ENCODE results near the gene EFNB2. TPM values are rescaled to one million over a fixed set of nuclear protein-coding genes. Genes with fewer than 3 reads are reported as not detected.

The EFNB2 gene
- total RNA-seq, 1 experiment from 2014 or later, result 68.0 TPM

GRCh38 chr13:106514928-106515634, 20.4 kb downstream of the EFNB2 start:
- no peaks in the 10 kb centered on the region for H3K27me3 ChIP-seq (replicated peaks; ENCODE audit: control insufficient read depth, insufficient read depth, low read length)
- Mint-ChIP-seq H3K27ac (ENCODE audit: unreplicated experiment) (peak overlapping the region; percentile 2), H3K4me1 (ENCODE audit: low read depth, unreplicated experiment) (peaks cover 18% of the 10 kb centered on the region), H3K9me3 (ENCODE audit: unreplicated experiment) (no peaks in the 10 kb centered on the region), H3K4me3 (ENCODE audit: unreplicated experiment) (no peak overlapping the region), H3K36me3 (ENCODE audit: insufficient read depth, unreplicated experiment) (peaks cover 76% of the 10 kb centered on the region), H3K27me3 (ENCODE audit: insufficient read depth, unreplicated experiment) (no peaks in the 10 kb centered on the region)
- H3K36me3 ChIP-seq (ENCODE audit: control insufficient read depth, insufficient read depth, low read length), result no peaks in the 10 kb centered on the region; the same call in none of the 2 replicates
- intact Hi-C loops (cut with micrococcal nuclease; ENCODE audit: unreplicated experiment), result no loop called here
- H3K9me3 ChIP-seq, result no peaks in the 10 kb centered on the region
- ChIA-PET POLR2A (no interaction called here), CTCF (no interaction called here)
- DNase-seq, result no peak
- TF ChIP-seq CTCF (IDR thresholded peaks at IDR 0.05; ENCODE audit: insufficient read depth in 1 of 2, low read depth in 1 of 2, low read length in 1 of 2, severe bottlenecking in 1 of 2, unreplicated experiment in 1 of 2), result no peak
- no TSS peak for BruUV-seq (replicated peaks)
- H3K4me1 ChIP-seq, result 0 out of 2 replicates have a peak, but pooled peaks cover 8% of the 10 kb centered on the region
- no peak overlapping the region for H3K4me3 ChIP-seq (ENCODE audit: low read depth, low read length)

- Histone ChIP-seq H3K27me3 (replicated peaks; ENCODE audit: control insufficient read depth, insufficient read depth, low read length) (no peaks in the 10 kb centered on the region), H3K4me3 (ENCODE audit: low read depth, low read length) (no peak overlapping the region), H3K9me3 (no peaks in the 10 kb centered on the region), H3K36me3 (ENCODE audit: control insufficient read depth, insufficient read depth, low read length) (peaks cover 1% of the 10 kb centered on the region), H3K4me1 (peaks cover 8% of the 10 kb centered on the region; the same call in 1 of the 2 replicates)
- ChIA-PET CTCF (no interaction called here), POLR2A (no interaction called here)
- Mint-ChIP-seq H3K4me1 (ENCODE audit: low read depth, unreplicated experiment) (peaks cover 17% of the 10 kb centered on the region), H3K27ac (ENCODE audit: unreplicated experiment) (no peak overlapping the region), H3K27me3 (ENCODE audit: insufficient read depth, unreplicated experiment) (no peaks in the 10 kb centered on the region), H3K4me3 (ENCODE audit: unreplicated experiment) (no peak overlapping the region), H3K9me3 (ENCODE audit: unreplicated experiment) (no peaks in the 10 kb centered on the region), H3K36me3 (ENCODE audit: insufficient read depth, unreplicated experiment) (peaks cover 69% of the 10 kb centered on the region)
- no peak for TF ChIP-seq CTCF (IDR thresholded peaks at IDR 0.05; ENCODE audit: insufficient read depth in 1 of 2, low read depth in 1 of 2, low read length in 1 of 2, severe bottlenecking in 1 of 2, unreplicated experiment in 1 of 2)
- DNase-seq, result no peak
- intact Hi-C loops (cut with micrococcal nuclease; ENCODE audit: unreplicated experiment), result no loop called here
- BruUV-seq (replicated peaks), result no TSS peak
Measured at GRCh38 chr13:106513025-106513983, 22.2 kb downstream of the EFNB2 start.

- Mint-ChIP-seq H3K27me3 (ENCODE audit: insufficient read depth, unreplicated experiment) (no peaks in the 10 kb centered on the region), H3K9me3 (ENCODE audit: unreplicated experiment) (no peaks in the 10 kb centered on the region), H3K27ac (ENCODE audit: unreplicated experiment) (peak overlapping the region; percentile 64), H3K4me3 (ENCODE audit: unreplicated experiment) (no peak overlapping the region), H3K36me3 (ENCODE audit: insufficient read depth, unreplicated experiment) (peaks cover 75% of the 10 kb centered on the region), H3K4me1 (ENCODE audit: low read depth, unreplicated experiment) (peaks cover under 1% of the 10 kb centered on the region)
- ChIA-PET CTCF (no interaction called here), POLR2A (no interaction called here)
- Histone ChIP-seq H3K4me3 (ENCODE audit: low read depth, low read length) (no peak overlapping the region), H3K9me3 (no peaks in the 10 kb centered on the region), H3K27me3 (replicated peaks; ENCODE audit: control insufficient read depth, insufficient read depth, low read length) (no peaks in the 10 kb centered on the region), H3K36me3 (ENCODE audit: control insufficient read depth, insufficient read depth, low read length) (peaks cover 4% of the 10 kb centered on the region), H3K4me1 (peaks cover under 1% of the 10 kb centered on the region; the same call in 1 of the 2 replicates)
- BruUV-seq (replicated peaks), result no TSS peak
- no peak for DNase-seq
- intact Hi-C loops (cut with micrococcal nuclease; ENCODE audit: unreplicated experiment), result no loop called here
- no peak for TF ChIP-seq CTCF (IDR thresholded peaks at IDR 0.05; ENCODE audit: insufficient read depth in 1 of 2, low read depth in 1 of 2, low read length in 1 of 2, severe bottlenecking in 1 of 2, unreplicated experiment in 1 of 2)
Measured at GRCh38 chr13:106507560-106508274, 27.7 kb downstream of the EFNB2 start.

All from Caco-2 (cell line).